Urinary bladder (tissue), 4 donors: ENCODE results near the gene EXOC3. TPM values are rescaled to one million over a fixed set of nuclear protein-coding genes. Genes with fewer than 3 reads are reported as not detected.
A peak's percentile ranks its signal among the peaks of the same experiment; 100 is the strongest.
"Not testable (repeated sequence)": the region's sequence is repeated elsewhere in the genome, so short reads cannot be mapped to it uniquely, and the experiment has no call there.

Experiments used
- DNase-seq: peaks from one replicate; pipeline ENCODE4 v3.0.0-alpha.2; 2015; ENCODE audit errors: extremely low spot score
- H3K27ac ChIP-seq: one replicate; pipeline ENCODE4 v1.5.1; 2013; ENCODE audit warnings: low read depth, mild to moderate bottlenecking, moderate library complexity
- H3K36me3 ChIP-seq: one replicate; pipeline ENCODE4 v1.6.1; 2013; ENCODE audit warnings: mild to moderate bottlenecking, moderate library complexity; ENCODE audit not compliant: insufficient read depth
- H3K4me1 ChIP-seq: one replicate; pipeline ENCODE4 v1.6.1; 2013; ENCODE audit warnings: mild to moderate bottlenecking, moderate library complexity; ENCODE audit not compliant: insufficient read depth
- H3K4me3 ChIP-seq: one replicate; pipeline ENCODE4 v1.5.1; 2013; ENCODE audit warnings: low read depth, low read length
- WGBS: extraction: QIAGEN DNeasy Blood & Tissue Kit; methylation state at CpG from one replicate; pipeline ENCODE4 v1.1.7; 2013; 5-methylcytosine and 5-hydroxymethylcytosine counted together
- polyA plus RNA-seq: library from polyadenylated mRNA; stranded (reverse); fragments of 200-250 nt; gene quantifications from one replicate; pipeline ENCODE4 v1.2.3, GENCODE V29; 2013
- total RNA-seq: library from RNA; depleted of rRNA; stranded (reverse); fragments of >200 nt; gene quantifications from one replicate; pipeline ENCODE4 v1.2.3, GENCODE V29; 2014
- donor health status: healthy with polysubstance abuse.
- donor health status: healthy.

Gene EXOC3
- total and polyA plus RNA-seq, 2 donors, result 31.7 to 61.4 TPM

DNA sequence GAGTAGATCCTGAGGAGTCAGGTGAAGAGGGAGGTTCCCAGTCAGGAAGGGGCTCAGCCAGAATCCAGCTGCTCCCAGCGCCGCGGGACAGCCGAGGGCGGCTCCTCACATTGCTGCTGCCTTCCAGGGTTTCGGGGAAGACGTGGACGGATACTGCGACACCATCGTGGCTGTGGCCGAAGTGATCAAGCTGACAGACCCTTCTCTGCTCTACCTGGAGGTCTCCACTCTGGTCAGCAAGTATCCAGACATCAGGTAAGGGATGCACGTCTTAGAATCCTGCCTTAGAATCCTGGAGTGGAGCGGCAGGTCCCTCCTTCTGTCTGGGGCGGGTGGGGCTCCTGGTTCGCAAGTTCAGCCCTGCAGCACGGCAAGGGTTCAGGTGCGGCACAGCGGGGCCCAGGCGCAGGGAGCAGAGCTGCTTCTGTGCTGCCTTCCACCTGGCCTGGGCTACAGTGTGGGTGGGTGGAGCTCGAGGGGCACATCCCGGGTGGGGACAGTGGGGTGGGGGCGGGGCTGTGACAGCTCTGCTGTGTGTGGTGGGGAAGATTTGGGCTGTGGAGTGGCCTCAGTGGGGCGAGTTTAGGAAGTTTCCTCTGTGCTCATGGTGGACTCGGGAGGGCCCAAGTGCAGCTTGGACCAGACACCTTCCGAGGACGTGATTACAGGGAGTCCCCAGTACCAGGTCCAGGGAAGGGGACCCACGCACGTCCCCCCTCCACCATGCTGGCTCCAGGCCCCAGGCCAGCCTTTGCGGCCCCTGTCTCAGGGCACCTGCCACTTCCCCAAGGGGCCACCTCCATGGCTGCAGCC is 22.8 kb downstream of the EXOC3 start:
- peaks cover 3% of the 10 kb centered on the region for H3K36me3 ChIP-seq
- DNase-seq, result no peak

DNA sequence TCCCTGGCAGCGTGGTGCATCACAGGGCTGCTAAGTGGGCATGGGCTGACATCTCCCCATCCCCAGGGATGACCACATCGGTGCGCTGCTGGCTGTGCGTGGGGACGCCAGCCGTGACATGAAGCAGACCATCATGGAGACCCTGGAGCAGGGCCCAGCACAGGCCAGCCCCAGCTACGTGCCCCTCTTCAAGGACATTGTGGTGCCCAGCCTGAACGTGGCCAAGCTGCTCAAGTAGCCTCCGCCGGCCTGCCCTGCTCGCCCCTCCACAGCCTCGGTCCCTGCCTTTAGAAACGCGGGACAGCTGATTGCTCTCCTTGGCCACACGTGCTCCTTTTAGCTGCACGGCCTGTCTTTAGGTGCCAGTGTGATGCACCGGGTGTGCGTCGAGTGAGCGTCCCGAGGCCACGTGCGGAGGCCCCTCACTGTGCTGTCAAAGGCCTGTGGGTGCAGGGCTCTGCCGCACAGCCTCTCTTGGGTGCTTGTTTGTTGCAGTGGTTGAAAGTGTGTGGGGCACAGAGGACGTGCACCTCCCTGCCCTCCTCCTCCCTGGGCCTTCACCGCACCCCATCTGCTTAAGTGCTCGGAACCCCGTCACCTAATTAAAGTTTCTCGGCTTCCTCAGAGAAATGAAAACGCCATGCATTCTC is 23.8 kb downstream of the EXOC3 start:
- H3K4me3 ChIP-seq, result no peak overlapping the region
- no peak for DNase-seq
- peaks cover 3% of the 10 kb centered on the region for H3K36me3 ChIP-seq
- H3K27ac ChIP-seq, result no peak overlapping the region
- 90% methylated on average over 30 of the region's 30 CpGs for WGBS
- H3K4me1 ChIP-seq, result no peaks in the 10 kb centered on the region

More for the DNA sequence above, 22.8 kb downstream of the EXOC3 start:
- Histone ChIP-seq H3K4me3 (no peak overlapping the region), H3K4me1 (no peaks in the 10 kb centered on the region), H3K27ac (no peak overlapping the region)
- WGBS, result 87% methylated on average over 29 of the region's 29 CpGs

DNA sequence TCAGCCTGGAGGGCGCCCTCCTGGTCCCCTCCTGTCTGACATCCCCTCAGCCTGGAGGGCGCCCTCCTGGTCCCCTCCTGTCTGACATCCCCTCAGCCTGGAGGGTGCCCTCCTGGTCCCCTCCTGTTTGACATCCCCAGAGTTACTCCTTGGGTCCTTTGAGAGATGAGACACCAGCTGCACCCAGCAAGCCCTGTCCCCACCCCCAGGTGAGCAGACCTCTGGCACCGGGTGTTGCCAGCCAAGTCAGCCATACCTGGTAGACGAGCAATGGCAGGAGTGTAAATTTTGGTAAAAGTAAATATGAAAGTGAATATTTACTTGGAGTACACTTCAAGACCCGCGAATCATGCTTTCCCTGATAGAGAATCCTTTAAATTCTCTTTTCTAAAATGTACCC is 25.4 kb downstream of the EXOC3 start:
- Histone ChIP-seq H3K27ac (no peak overlapping the region), H3K4me1 (no peaks in the 10 kb centered on the region), H3K4me3 (no peak overlapping the region), H3K36me3 (peaks cover 3% of the 10 kb centered on the region)
- no peak for DNase-seq
- WGBS, result 93% methylated on average over 5 of the region's 6 CpGs

DNA sequence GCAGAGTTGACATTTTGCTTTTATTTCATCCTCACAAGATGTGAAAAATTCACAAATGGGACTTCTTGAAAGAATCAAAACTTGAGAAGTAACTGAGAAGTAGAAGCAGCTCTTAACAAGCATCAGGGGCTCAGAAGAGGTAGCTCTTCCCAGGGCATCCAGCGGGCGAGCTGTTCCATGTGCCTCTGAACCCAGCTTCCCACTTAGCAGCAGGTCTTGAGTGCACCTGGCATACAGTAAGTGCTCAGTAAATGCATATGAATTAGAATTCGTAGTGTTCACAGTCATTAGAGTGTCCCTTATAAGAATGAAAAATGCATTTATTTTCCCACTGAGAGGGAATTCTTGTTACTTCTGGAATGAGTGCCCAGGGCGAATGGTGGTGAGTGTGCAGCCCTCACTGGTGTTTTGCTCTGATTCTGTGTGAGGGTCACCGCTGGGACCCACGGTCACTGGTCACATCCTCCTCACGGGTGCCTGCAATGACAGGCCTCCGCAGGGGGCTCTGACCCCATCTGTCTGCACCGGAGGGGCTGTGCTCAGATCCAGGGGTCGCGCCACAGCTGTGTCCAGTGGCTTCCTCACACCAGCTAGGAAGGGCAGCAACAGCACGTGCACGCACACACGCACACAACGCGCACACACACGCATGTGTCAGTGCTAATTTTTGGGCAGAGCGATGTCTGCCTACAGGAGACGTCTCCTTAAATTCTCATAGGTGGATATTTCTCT is 26.9 kb downstream of the EXOC3 start:
- H3K4me3 ChIP-seq, result no peak overlapping the region
- H3K27ac ChIP-seq, result no peak overlapping the region
- H3K4me1 ChIP-seq, result no peaks in the 10 kb centered on the region
- peaks cover 3% of the 10 kb centered on the region for H3K36me3 ChIP-seq
- no peak for DNase-seq
- 90% methylated on average over 19 of the region's 19 CpGs for WGBS

GRCh38 chr5:470961-471749 is 28.2 kb downstream of the EXOC3 start:
- Histone ChIP-seq H3K27ac (no peak overlapping the region), H3K4me3 (no peak overlapping the region), H3K4me1 (peaks cover 2% of the 10 kb centered on the region), H3K36me3 (no peaks in the 10 kb centered on the region)
- DNase-seq, result no peak
- 87% methylated on average over 31 of the region's 31 CpGs for WGBS

GRCh38 chr5:471750-472058 is 28.7 kb downstream of the EXOC3 start:
- H3K4me3 ChIP-seq, result peak overlapping the region; percentile 74
- peaks cover 3% of the 10 kb centered on the region for H3K4me1 ChIP-seq
- no peak overlapping the region for H3K27ac ChIP-seq
- DNase-seq, result no peak
- WGBS, result 80% methylated on average over 6 of the region's 6 CpGs
- H3K36me3 ChIP-seq, result no peaks in the 10 kb centered on the region

DNA sequence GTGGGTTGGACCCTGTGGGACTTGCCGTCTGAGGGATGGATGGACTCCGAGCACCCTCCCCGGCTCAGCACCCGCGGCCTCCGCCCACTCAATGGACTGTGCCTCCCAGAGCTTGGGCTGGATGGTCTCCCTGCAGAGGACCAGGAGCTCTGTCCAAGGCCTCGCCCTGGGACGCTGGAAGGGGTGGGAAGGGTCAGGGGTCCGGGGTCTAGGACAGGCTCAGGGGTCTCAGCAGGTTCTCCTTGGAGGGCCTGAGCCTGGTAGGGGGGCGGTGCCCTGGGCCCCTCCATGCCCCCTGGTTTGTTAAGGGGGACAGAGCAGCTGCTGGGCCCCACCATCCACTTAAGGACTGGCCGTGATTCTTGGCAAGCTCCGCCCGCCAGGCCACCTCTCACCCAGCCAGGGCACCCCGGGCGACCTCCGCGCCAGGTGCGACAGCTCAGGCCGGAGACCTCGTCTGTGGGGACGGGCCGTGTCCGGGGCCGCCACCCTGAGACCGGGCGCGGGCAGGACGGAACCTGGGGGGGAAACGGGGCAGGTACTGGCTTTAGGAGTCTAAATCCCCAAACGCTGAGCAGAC is 29.2 kb downstream of the EXOC3 start:
- WGBS, result 18% methylated on average over 30 of the region's 30 CpGs
- Histone ChIP-seq H3K4me1 (peaks cover 3% of the 10 kb centered on the region), H3K36me3 (no peaks in the 10 kb centered on the region), H3K4me3 (peak overlapping the region; percentile 74), H3K27ac (peak overlapping the region; percentile 74)
- no peak for DNase-seq

- Histone ChIP-seq H3K36me3 (no peaks in the 10 kb centered on the region), H3K4me3 (peak overlapping the region; percentile 86), H3K27ac (peak overlapping the region; percentile 74), H3K4me1 (peaks cover 3% of the 10 kb centered on the region)
- WGBS, result under 1% methylated on average over 134 of the region's 137 CpGs
- DNase-seq, result no peak
Measured at GRCh38 chr5:472656-473550, 29.9 kb downstream of the EXOC3 start.

GRCh38 chr5:473551-474192 is 30.7 kb downstream of the EXOC3 start:
- H3K4me3 ChIP-seq, result peak overlapping the region; percentile 86
- under 1% methylated on average over 44 of the region's 44 CpGs for WGBS
- H3K27ac ChIP-seq, result peak overlapping the region; percentile 31
- no peak for DNase-seq
- no peaks in the 10 kb centered on the region for H3K36me3 ChIP-seq
- peaks cover 3% of the 10 kb centered on the region for H3K4me1 ChIP-seq

GRCh38 chr5:474232-474839 is 31.4 kb downstream of the EXOC3 start:
- peak overlapping the region; percentile 86 for H3K4me3 ChIP-seq
- not testable (repeated sequence) for H3K27ac ChIP-seq, H3K4me1 ChIP-seq, DNase-seq, H3K36me3 ChIP-seq
- 0% methylated on average over 14 of the region's 50 CpGs for WGBS

GRCh38 chr5:474840-475661 is 32.1 kb downstream of the EXOC3 start:
- WGBS, result 17% methylated on average over 50 of the region's 50 CpGs
- Histone ChIP-seq H3K36me3 (no peaks in the 10 kb centered on the region), H3K4me3 (no peak overlapping the region), H3K27ac (no peak overlapping the region), H3K4me1 (peaks cover 3% of the 10 kb centered on the region)
- DNase-seq, result no peak
